ENCODE data around the gene MRPL39.

Gene MRPL39

DNA sequence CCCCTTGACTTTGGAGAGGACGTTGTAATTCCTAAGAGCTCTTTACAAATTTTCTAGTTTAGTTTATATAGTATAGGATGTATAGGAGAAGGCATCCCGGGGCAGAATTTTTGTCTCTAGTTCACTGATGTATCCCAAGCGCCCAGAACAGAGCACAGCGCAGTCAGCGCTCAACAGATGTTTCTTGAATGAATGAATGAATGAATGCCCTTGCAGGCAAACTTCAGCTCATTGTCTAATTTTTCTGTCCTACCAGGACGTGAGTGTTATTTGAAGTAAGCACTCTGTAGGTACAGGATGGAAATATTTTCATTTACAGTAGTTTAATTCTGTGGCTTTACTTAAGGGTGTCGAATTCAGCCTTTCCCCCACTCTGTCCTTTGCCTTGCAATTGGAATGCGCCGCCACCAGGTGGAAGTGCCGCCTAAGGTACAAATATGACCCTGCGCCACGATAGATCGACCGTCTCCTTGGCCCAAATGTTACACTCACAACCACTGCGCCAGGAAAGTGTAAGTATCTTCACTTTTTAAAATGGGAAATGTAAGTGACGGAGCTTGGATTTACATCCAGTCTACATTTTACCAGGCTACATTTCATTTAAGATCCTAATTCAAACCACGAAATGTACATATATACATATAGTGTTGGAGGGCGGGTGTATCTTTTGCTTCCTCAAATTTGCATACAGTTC, 910 bp upstream of the MRPL39 start:
- peak; percentile 84 for DNase-seq

DNA sequence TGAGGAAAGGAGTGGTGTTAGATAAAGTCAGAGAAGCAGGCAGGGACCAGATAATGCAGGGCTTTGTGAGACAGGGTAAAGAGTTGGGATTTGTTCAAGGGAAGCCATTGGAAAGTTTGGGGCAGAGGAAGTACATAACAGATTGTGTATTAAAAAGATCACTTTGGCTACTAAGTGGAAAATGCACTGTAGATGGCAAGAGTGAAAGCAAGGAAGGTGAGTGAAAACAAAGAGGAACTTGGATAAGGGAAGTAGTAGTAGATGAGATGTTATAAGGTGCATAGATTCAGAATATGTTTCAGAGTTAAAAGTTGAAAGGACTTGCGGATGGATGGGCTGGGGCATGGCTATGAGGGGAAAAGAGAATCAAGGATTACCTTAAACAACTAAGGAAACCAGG, 17.4 kb downstream of the MRPL39 start:
- DNase-seq = no peak

- DNase-seq = no peak
These were observed 20.5 kb downstream of the MRPL39 start for GRCh38 chr21:25586791-25587190.

DNA sequence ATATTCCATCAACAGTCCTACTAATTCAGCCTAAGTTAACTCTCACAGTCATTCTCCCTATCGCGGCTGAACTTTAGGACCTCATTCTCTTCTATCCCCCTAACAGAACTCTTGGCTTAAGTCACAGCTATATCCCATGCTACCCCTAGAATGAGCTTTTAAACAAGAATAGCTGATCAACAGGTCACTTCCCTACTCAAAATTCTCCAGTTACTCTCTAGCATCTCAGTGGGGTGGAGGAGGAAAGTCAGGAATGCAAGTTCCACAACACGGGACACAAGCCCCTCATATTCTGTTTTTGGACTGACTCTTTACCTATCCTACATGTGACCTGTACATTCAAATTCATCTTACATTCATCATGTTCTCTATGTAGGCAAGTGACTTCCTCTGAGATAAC, 21.0 kb downstream of the MRPL39 start:
- DNase-seq = no peak

DNA sequence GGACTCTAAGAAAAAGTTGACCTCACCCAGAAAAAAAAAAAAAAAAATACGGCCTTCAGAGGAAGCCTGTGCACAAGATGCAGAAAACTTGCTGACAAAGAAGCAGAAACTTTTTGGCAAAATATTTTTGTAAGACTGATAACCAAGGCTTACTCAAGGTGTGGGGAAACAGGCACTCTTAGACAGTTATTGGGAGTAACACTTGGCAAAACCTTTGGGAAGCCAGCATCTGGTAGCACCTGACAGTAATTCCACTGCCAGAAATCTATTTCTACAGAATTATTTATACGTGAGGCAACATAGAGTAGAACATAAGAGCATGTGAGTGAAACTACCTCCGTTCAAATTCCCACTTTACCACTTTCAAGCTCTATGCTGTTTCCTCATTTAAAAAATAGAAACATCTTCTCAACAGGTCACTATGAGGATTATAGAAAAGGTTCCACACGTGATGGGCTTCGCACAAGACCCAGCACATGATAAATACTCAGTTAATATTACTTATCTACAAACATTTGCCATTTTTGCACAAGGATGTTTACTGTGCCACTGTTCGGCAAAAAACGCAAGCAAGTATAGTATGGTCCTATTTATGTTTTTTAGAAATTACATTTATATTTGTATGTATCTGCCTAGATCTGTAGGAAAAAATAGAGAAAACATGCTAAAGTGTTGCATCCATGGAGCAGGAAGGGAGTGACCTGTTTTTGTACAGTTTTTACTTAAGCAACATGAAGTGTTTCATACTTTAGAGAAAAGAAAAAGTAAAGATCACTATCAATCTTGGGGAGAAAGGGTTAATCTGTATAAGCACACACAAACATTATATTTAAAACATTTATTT, 22.2 kb downstream of the MRPL39 start:
- DNase-seq = no peak

- DNase-seq = no peak
These were observed 23.7 kb downstream of the MRPL39 start for GRCh38 chr21:25583370-25584130.

DNA sequence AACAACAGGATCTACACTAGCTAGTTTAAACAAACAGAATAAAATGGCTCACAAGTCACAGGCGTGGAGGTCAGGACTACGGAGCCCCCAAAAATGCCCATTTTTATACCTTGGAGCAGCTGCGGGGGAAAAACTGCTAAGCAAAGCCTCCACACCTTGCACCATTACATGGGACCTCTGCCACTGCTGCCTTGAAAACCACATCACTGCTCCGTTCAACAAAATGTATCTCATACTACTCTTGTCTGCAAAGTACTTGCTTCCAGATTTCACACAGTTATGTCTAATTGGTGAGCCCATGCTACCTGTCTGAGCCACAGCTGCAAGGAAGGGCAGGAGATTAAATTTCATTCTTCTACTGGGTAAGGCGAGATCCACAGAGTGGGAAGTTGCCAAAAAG, 24.4 kb downstream of the MRPL39 start:
- no peak for DNase-seq

- DNase-seq = no peak
These were observed 25.0 kb downstream of the MRPL39 start for GRCh38 chr21:25582164-25582790.

- no peak for DNase-seq
These were observed 25.7 kb downstream of the MRPL39 start for GRCh38 chr21:25581582-25581981.

- no peak for DNase-seq
These were observed 26.4 kb downstream of the MRPL39 start for GRCh38 chr21:25580912-25581260.

GRCh38 chr21:25579226-25580013, 27.9 kb downstream of the MRPL39 start:
- no peak for DNase-seq

DNA sequence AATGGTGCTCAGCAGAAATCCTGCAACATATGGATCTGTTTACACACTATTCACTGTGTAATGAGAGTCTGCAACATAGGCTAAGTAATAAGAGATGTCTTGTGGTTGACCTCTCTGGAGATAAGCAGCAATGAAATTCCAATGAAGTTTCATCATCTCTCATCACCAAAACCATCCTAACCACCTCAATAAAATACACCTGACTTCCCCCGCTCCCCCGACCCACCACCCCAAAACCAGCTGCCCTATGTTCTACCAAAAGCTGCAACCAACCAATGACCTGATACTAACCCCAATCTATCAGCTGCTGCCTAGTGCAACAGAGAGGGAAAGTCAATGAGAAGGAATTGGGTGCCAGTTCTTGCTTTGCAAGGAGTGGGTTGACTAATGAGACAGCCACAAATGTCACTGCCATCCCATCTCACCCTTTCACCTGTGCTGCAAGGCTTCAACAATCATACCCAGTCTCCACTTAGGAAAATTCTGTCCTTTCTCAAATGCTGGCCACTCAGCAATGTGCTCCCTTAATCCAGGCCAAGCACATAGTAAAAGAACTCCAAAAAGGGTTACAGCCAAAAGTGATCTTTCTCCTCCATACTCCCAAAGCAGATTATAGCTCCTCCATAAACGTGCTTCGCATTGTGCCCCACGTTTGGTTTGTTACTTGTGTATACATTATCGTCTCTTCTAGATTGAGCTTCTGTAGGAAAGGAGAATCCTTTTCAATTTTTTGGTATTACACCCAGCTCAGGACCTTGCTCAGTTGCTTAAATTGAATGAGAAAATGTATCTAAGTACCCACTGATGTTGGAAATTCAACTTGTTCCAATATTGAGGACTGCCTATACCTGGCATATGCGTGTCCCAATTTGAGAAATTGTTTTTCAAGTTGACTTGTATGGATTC, 29.0 kb downstream of the MRPL39 start:
- no peak for DNase-seq

DNA sequence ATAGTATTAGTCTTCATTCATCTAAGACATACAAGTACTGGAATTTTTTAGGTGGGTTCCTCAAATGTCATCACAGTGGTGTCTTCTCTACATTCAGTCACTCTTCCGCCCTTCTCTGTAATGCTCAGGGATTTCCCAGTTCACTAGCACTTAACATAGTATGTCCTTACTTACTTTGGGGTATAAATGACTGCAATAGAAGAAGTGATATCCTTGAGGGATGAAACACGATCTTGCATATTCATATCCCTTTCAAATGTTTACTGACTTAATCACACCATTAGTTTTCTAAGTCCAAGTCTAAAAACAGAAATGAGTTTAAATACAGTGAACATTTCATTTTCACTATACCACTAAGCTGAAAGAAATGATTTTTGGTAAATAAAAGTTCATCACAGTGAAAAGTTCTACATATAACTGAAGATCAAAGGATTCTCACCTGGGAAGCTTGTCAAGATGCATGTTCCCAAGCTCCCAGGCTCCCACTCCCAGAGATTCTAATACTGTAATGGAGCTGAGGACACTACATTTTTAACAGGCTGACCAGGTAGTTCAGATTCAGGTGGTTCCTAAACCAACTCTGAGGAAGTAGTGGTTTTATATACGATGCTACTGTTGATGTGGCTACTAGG, 29.7 kb downstream of the MRPL39 start:
- DNase-seq = no peak

DNA sequence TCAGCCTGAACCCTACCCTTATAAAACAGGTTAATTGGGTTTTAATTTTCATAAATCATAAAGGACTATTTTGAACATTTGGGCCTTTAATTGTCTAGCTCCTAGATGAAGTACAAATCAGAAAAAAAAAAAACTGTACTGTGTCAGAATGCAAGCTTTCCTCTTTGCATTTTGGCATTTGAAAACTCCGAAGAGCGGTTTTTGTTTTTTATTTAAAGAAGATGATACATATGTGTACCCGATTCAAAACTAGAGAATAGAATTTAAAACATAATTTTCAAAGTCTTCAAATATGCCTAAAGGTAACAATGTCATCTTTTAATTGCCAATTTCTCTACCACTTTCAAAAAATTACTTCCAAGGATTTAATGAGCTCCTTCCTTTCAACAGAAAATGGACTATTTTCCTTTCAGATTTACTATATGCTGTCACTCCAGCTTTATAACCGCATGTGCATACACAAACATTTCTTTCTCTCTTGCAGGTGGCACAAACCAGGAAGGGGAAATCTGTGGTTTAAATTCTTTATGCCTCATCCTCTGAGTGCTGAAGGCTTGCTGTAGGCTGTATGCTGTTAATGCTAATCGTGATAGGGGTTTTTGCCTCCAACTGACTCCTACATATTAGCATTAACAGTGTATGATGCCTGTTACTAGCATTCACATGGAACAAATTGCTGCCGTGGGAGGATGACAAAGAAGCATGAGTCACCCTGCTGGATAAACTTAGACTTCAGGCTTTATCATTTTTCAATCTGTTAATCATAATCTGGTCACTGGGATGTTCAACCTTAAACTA, 33.7 kb downstream of the MRPL39 start:
- DNase-seq = peak; percentile 75

DNA sequence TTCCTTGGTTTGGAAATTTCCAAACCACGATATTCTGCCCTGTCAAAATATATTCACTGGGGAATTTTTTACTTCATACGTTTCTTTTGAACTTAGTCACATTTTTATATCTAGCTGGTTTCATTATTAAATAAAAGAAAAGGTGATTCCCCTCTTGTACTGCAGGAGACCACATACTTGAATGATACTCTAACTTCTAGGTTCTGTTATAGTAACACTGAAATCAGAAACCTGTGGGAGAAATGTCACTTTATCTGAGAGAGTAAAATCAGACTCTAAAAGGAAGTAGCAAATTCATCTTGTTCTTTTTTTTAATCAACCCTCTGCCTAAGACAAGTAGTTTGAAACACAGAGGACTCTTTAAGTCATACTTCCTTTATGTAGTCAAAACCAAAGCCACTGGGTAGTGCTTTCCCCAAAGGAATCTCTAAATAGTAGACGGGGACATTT, 34.4 kb downstream of the MRPL39 start:
- peak; percentile 64 for DNase-seq

- no peak for DNase-seq
These were observed 35.6 kb downstream of the MRPL39 start for GRCh38 chr21:25571726-25572121.

GRCh38 chr21:25569711-25570110, 37.6 kb downstream of the MRPL39 start:
- DNase-seq = no peak

DNA sequence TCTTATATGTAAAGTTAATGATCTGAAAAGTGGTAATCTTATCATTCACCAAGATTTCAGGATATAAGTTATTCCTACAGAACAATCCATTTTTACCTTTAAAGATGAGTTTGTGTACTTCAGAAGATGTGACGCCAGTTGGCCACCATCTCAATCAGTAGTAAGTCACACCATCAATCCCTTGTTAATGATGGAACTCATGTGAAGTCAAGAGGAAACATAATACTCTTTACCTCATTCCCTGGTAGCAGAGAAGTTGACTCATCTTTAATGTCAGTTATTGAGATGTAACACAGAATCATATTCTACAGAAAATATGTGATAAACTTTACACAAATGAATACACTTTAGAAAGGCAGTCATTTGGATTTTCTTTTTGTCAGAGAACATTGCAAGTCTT, 38.2 kb downstream of the MRPL39 start:
- DNase-seq = no peak

- peak; percentile 43 for DNase-seq
These were observed 39.0 kb downstream of the MRPL39 start for GRCh38 chr21:25568246-25568645.

- no peak for DNase-seq
These were observed 39.8 kb downstream of the MRPL39 start for GRCh38 chr21:25567472-25567871.
